ENCODE measurements around the gene SPACA9. TPM values are rescaled to one million over a fixed set of nuclear protein-coding genes. Genes with fewer than 3 reads are reported as not detected.

The SPACA9 gene
- total RNA-seq, 1 experiment from 2014 or later: 1.3 TPM

- Histone ChIP-seq H3K9ac (ENCODE audit: extremely low read depth, insufficient read length, low read length) (no peak overlapping the region), H4K5ac (ENCODE audit: insufficient read length, low read depth, low read length) (no peak overlapping the region), H3K27ac (ENCODE audit: insufficient read length, low read depth, low read length) (no peak overlapping the region), H3K79me2 (ENCODE audit: insufficient read depth, low read length) (no peaks in the 10 kb centered on the region), H2BK5ac (ENCODE audit: insufficient read length, low read length) (no peak overlapping the region), H3K4ac (ENCODE audit: low read depth, low read length) (no peak overlapping the region), H3K4me1 (ENCODE audit: insufficient read depth, low read length) (no peaks in the 10 kb centered on the region), H2BK12ac (ENCODE audit: insufficient read length, low read depth, low read length) (no peak overlapping the region), H2AK5ac (ENCODE audit: insufficient read length, low read length) (no peak overlapping the region), H2BK15ac (ENCODE audit: low read depth, low read length) (no peak overlapping the region), H3K56ac (ENCODE audit: insufficient read length, low read depth, low read length) (no peak overlapping the region), H4K91ac (ENCODE audit: insufficient read length, low read depth, low read length) (no peak overlapping the region), H3K27me3 (ENCODE audit: insufficient read depth, low read length) (no peaks in the 10 kb centered on the region), H3K14ac (ENCODE audit: insufficient read depth, low read length) (no peak overlapping the region), H3K9me3 (ENCODE audit: control insufficient read depth, low read depth, low read length) (no peaks in the 10 kb centered on the region), H4K20me1 (ENCODE audit: control insufficient read depth, insufficient read depth, insufficient read length) (no peaks in the 10 kb centered on the region), H3K4me2 (ENCODE audit: insufficient read depth, insufficient read length, low read length) (no peak overlapping the region), H2AFZ (ENCODE audit: low read length) (no peak overlapping the region), H2BK120ac (ENCODE audit: low read depth, low read length, poor library complexity, severe bottlenecking) (no peak overlapping the region), H3K18ac (ENCODE audit: insufficient read length, low read depth, low read length) (no peak overlapping the region), H3K23ac (ENCODE audit: insufficient read length, low read depth, low read length) (no peak overlapping the region), H3K23me2 (ENCODE audit: insufficient read length, low read depth, low read length, poor library complexity, severe bottlenecking) (peaks cover 3% of the 10 kb centered on the region), H3T11ph (ENCODE audit: low read length) (no peak overlapping the region), H2BK20ac (ENCODE audit: low read depth, low read length, poor library complexity, severe bottlenecking) (no peak overlapping the region), H4K8ac (replicated peaks; ENCODE audit: insufficient read length, low read depth, low read length) (peak overlapping the region; percentile 46), H3K79me1 (ENCODE audit: insufficient read depth, low read depth, low read length, poor library complexity, severe bottlenecking) (no peaks in the 10 kb centered on the region)
- Mint-ChIP-seq H3K4me1 (peaks cover 0 to 5% of the 10 kb centered on the region in 2 experiments; a peak in 1 of 4 replicates), H3K27me3 (ENCODE audit: low read depth) (peaks cover 20% of the 10 kb centered on the region), H3K9me3 (no peaks in the 10 kb centered on the region), H3K36me3 (ENCODE audit: insufficient read depth in 1 of 3, low read depth in 3 of 3) (no peaks in the 10 kb centered on the region), H3K27ac (peak overlapping the region in 1 of 3 experiments; percentile 53; a peak in 1 of 7 replicates), H3K4me3 (no peak overlapping the region)
- no CpG with 5 or more reads among the region's 6 CpGs for WGBS (ENCODE audit: extremely low coverage, insufficient read length, low lambda C conversion rate)
- TF ChIP-seq CTCF (conservative IDR thresholded peaks at IDR 0.05): no peak
- no peak for DNase-seq
Measured at GRCh38 chr9:132882616-132883015, 3.9 kb downstream of the SPACA9 start.

All from H9 (cell line).